GM19438 (cell line): ENCODE data around the gene CDK19.
A peak's percentile ranks its signal among the peaks of the same experiment; 100 is the strongest.
"Not testable (repeated sequence)": the region's sequence is repeated elsewhere in the genome, so short reads cannot be mapped to it uniquely, and the experiment has no call there.

Experiments
- ATAC-seq: cut with Tn5 transposase; IDR thresholded peaks from one replicate; pipeline ENCODE4 v1.9.1; 2021; ENCODE audit warnings: low read depth; ENCODE audit not compliant: unreplicated experiment

The CDK19 gene

GRCh38 chr6:110761371-110761770 lies 53.9 kb downstream of the CDK19 start:
- no peak for ATAC-seq

- ATAC-seq, result no peak
Measured at GRCh38 chr6:110760589-110760988, 54.7 kb downstream of the CDK19 start.

DNA sequence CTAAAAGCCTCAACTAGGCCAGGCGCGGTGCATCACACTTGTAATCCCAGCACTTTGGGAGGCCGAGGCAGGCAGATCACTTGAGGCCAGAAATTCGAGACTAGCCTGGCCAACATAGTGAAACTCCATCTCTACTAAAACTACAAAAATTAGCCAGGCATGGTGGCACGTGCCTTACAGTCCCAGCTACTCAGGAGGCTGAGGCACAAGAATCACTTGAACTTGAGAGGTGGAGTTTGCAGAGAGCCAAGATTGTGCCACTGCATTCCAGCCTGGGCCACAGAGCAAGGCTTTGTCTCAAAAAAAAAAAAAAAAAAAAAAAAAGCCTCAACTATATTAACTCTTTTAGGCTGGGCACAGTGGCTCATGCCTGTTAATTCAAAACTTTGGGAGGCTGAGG lies 55.2 kb downstream of the CDK19 start:
- not testable (repeated sequence) for ATAC-seq

- ATAC-seq, result no peak
Measured at GRCh38 chr6:110757926-110758325, 57.3 kb downstream of the CDK19 start.

DNA sequence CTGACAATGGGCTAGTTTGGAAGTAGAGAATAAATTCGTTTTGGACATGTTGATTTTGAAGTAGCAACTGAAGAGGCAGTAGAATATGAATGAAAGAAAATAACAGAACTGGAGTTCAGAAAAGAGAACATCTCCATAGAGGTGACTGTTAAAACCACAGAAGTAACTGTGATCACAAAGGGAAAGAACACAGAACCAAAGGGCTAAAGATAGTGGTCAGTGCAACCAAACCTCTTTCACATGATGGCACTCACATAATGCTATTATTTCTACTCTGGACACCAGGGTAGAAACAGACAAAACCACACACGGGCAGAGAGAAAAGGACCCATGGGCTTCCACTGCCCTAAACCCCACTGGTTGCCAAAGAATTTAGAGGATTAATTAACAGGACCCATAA lies 58.5 kb downstream of the CDK19 start:
- no peak for ATAC-seq

GRCh38 chr6:110755411-110755834 lies 59.8 kb downstream of the CDK19 start:
- ATAC-seq, result no peak

DNA sequence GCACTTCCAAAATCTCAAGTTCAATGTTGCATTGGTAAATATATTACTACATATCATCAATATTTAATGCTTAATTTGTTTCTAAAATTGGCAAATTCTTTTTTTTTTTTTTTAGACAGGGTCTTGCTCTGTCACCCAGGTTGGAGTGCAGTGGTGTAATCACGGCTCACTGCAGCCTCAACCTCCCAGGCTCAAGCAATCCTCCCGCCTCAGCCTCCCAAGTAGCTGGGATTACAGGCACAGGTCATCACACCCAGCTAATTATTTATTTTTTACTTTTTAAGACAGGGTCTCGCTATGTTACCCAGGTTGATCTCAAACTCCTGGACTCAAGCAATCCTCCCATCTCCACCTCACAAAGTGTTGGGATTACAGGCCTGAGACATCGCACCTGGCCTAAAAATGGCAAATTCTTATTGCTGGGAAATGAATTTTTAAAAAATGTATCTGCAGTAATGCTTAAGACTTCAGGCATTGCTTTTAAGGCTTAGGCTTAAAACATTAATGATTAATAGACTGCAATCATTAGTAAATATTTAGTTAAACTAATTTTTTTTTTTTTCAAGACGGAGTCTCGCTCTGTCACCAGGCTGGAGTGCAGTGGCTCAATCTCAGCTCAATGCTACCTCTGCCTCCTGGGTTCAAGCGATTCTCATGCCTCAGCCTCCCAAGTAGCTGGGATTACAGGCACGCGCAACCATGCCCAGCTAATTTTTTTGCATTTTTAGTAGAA lies 61.2 kb downstream of the CDK19 start:
- ATAC-seq, result not testable (repeated sequence)

- no peak for ATAC-seq
Measured at GRCh38 chr6:110748453-110748852, 66.8 kb downstream of the CDK19 start.

GRCh38 chr6:110746680-110747079 lies 68.6 kb downstream of the CDK19 start:
- no peak for ATAC-seq

GRCh38 chr6:110744991-110745390 lies 70.3 kb downstream of the CDK19 start:
- no peak for ATAC-seq

GRCh38 chr6:110742552-110742951 lies 72.7 kb downstream of the CDK19 start:
- ATAC-seq, result not testable (repeated sequence)

DNA sequence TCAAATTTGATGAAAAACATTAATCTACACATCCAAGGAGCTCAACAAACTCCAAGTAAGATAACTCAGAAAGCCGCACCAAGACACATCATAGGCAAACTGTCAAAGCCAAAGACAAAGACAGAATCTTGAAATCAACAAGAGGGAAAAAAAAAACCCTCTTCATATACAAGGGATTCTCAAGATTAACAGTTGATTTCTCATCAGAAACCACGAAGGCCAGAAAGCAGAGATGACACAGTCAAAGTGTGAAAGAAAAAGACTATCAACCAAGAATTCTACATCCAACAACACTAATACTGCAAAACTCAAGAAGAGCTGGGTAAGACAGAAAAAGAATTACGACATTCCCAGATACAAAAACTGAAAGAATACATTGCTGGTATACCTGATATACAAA lies 73.8 kb downstream of the CDK19 start:
- ATAC-seq, result no peak

- peak; percentile 87 for ATAC-seq
Measured at GRCh38 chr6:110738899-110739365, 76.3 kb downstream of the CDK19 start.

- no peak for ATAC-seq
Measured at GRCh38 chr6:110735666-110736065, 79.6 kb downstream of the CDK19 start.

DNA sequence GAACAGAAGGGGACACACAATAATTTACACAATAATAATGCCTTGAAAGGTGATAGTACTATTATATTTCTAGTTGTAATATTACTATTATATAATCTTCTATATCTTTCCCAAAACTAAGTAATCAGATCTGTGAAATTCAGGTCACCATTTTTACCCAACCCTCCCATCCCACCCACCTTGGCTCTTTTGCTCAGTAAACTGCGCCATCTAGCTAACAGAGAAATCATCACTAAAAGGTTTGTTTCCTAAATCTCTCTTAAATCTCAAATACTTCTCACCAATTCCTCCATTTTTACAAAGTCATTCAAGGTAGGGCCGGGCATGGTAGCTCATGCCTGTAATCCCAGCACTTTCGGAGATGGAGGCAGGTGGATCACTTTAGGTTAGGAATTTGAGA lies 83.4 kb downstream of the CDK19 start:
- no peak for ATAC-seq

GRCh38 chr6:110731196-110731595 lies 84.1 kb downstream of the CDK19 start:
- no peak for ATAC-seq

DNA sequence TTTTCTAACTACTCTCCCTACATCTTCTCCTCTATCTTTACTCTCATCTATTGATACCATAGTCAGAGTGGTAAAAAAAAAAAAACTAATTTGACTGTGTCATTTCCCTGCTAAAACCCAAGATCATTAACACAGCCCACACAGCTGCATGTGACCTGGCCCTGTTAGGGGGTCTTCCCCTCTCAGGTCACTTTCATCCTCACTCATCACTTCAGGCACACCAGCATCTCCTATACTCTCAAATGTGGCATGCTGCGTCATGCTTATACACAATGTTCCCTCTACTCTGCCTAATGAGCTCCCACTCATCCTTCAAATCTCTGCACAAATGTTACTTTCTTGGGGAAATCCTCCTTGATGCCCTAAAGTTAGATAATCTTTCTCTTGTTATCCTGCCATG lies 86.8 kb downstream of the CDK19 start:
- no peak for ATAC-seq

GRCh38 chr6:110723017-110723416 lies 92.3 kb downstream of the CDK19 start:
- ATAC-seq, result no peak

GRCh38 chr6:110720066-110720465 lies 95.2 kb downstream of the CDK19 start:
- no peak for ATAC-seq

GRCh38 chr6:110719601-110720000 lies 95.7 kb downstream of the CDK19 start:
- ATAC-seq, result not testable (repeated sequence)

GRCh38 chr6:110714143-110714542 lies 101.1 kb downstream of the CDK19 start:
- no peak for ATAC-seq

DNA sequence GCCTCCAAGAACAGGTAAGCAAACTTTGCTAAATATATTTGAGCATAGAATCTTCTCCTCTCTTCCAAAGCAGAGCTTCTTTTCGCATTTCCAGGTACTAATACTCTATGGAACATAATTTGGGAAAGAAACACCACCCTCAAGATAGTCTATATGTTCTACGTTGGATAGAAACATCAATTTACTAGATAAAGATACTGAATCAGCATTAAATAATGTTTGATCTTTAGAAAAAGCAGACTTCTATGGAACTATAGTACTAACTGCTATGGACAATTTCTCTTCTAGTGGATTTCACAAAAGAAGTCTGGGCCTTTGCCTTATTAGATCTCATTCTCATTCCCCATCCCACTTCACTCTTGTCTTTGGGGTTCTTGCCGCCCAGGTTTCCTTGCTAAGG lies 103.0 kb downstream of the CDK19 start:
- no peak for ATAC-seq

DNA sequence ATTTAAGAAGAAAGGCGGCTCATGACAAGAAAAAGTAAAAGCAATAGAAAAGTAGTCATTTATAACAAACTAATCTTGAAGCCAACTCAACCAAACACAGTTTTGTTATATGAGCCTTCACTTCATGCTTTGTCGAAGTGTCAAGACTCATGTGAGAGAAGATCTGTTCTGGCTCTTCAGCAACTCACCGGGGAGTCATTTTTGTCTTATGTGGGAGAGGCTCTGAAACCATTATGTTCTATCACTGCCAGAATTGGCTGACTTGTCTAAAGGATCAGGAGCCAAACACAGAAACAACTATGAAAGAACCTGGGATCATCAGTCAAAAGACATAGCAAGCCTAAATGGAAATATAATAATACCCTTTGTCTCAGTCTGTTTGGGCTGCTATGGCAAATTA lies 105.2 kb downstream of the CDK19 start:
- no peak for ATAC-seq
